Inflammatory macrophage treated with lipopolysaccharide for 1 hour (primary cell): Measurements from ENCODE around the gene LDHD.

Experiments used
- DNase-seq, 2 donors: peaks; one replicate each; pipeline ENCODE4 v3.0.0-alpha.2; 2020 to 2022

The LDHD gene

GRCh38 chr16:75079346-75079926 lies 37.1 kb downstream of the LDHD start:
- DNase-seq: no peak

DNA sequence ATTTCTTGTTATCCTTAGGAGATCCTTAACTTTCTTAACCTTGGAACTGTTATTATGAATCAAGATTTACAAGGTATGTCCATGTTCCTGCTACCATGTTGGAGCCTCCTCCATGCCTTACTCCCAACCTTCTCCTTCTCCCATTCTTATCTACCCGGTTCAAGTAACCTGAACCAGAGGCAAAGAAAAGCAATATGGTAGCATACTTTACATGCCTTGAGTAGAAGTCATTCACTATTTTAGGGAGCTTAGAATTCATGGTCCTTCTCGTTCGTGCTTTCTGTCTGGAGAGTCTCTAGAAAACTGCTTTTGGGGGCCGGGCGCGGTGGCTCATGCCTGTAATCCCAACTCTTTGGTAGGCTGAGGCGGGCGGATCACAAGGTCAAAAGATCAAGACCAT lies 37.7 kb downstream of the LDHD start:
- no peak for DNase-seq

GRCh38 chr16:75075688-75076268 lies 40.8 kb downstream of the LDHD start:
- DNase-seq: no peak

- DNase-seq: no peak
Measured at GRCh38 chr16:75074920-75075687, 41.5 kb downstream of the LDHD start.

- DNase-seq: no peak
Measured at GRCh38 chr16:75074304-75074793, 42.2 kb downstream of the LDHD start.

DNA sequence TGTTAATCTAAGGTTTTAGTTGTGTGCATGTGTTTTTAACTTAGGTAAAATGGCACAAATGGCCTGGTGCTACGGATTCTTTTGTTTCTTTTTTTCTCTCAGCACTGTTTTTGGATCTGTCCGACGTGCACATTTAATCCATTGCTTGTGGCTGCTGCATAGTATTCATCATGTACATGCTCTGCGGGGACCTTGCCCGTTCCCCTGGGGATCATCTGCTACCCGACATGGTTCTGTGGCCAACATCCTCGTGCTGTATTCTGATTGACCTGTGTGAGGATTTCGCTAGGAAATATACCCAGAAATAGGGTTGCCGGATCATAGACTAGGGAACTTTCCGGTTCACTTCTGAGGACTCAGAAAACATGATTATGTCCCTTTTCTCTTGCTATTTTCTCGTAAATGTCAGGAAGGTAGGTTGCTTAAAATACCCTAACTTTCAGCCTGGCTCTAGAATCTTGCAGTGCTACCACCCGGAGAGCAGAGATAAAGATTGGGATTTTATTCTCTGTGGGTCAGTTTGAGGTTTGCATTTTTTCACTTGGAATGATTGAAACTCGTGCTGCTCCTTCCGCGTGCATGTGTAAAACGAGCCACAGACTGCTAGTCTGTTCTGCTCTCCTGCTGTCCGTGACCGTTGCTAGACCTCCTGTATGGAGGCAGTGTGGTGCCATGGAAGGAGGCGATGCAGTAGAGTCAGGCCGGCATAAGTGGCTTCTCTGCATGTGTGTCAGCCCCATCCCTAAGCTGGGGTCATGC lies 42.9 kb downstream of the LDHD start:
- DNase-seq: no peak

DNA sequence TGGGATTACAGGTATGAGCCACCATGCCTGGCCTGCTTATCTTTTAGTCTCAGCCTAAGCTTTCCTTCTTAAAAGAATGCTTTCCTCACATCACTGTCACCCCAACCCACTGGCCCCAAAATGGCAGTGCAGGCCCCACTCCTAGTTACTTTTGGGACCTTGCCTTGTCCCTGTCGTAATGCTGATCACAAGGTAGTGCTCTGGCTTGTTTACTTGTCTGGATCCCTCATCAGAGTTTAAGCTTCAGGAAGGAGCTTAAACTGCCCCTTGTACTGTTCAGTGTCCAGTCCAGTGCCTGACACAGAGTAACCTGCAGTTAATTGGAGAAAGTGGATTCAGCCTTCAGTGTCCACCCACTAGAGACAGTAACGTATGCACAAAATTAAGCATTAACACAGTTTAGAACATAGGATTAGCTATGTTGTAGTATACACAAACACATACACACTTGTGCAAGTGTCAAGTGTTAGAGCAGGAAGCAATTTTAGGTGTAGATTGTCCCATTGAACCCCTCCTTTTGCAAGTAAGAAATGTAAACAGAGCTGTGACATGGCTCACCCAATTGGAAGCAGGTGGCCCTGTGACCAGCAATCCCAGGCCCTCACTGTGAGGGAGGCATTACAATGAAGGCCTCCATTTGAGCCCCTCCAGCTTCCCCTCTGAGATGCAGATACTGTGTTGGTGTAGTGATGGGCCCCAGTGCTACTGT lies 44.2 kb downstream of the LDHD start:
- no peak for DNase-seq

- DNase-seq: no peak
Measured at GRCh38 chr16:75071621-75072020, 45.0 kb downstream of the LDHD start.

GRCh38 chr16:75070012-75070841 lies 46.4 kb downstream of the LDHD start:
- DNase-seq: no peak

- DNase-seq: no peak
Measured at GRCh38 chr16:75068085-75069031, 48.2 kb downstream of the LDHD start.

DNA sequence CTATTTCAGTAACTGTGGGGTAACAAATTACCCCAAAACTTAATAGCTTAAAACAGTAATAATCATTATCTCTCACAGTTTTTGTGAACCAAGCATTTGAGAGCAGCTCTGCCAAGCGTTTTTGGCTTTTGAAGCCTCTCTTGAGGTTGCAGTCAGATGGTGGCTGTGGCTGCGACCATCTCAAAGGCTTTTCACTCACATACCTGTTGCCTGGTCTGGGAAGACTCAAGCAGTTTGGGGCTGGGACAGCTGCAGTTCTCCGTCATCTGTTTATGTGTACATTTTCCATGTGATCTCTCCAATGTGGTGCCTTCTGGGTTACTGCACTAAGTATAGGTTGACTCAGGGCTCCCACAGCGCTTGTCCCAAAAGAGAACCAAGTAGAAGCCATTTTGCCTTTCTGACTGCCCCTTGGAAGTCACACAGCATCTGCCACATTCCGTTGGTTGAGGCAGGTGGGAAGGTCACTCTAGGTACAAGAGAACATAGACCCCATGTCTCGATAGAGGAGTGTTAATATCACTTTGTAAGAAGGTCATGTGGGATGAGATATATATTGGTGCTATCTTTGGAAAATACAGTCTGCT lies 49.6 kb downstream of the LDHD start:
- no peak for DNase-seq

- no peak for DNase-seq
Measured at GRCh38 chr16:75065521-75066149, 50.9 kb downstream of the LDHD start.

GRCh38 chr16:75065149-75065505 lies 51.5 kb downstream of the LDHD start:
- no peak for DNase-seq

DNA sequence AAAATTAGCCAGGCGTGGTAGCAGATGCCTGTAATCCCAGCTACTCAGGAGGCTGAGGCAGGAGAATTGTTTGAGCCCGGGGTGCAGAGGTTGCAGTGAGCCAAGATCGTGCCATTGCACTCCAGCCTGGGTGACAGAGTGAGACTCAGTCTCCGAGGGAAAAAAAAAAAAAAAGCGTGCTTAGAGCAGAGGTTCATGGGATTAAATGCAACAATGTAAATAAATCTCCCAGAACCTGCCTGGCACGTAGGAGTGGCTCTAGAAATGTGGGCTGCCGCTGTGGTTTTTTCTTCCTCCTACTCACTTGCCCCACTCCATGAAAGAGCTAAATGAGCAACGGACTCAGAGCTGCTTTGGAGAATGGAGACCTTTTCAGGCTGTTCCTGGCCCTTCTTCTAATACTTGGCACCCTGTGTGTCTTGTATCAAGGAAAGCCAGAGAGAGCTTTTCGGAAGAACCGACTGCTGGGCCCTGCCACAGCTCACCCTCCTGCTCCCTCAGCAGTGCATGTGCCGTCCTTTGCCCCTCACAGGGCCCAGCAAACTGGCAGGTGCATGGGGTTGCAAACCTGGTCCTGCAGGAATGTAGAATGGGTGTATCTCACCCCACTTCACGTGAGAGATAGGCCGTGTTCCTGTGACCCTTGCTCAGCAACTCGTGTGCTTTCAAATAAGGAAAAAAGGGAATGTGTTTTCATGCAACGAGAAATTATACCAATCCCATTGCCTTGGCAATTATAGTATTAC lies 52.0 kb downstream of the LDHD start:
- peak; percentile 43 to 48 for DNase-seq

GRCh38 chr16:75063549-75064088 lies 53.0 kb downstream of the LDHD start:
- no peak for DNase-seq

DNA sequence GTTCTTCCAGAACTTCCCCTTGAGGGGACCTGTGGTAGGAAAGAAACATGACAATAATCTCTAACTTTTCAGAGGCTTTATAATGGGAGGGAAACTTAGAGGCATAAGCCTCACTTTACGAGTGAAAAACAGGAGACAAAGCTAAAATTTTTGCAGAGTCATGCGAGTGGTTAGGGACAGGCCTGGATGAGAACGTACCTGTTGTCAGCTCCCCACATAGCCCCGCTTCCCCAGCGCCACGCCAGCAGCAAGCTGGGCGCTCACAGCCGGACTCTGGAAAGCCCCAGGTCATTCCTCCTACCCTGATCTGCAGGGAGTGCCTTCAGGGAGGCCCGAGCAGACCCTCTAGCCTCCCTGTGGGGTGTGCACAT lies 53.6 kb downstream of the LDHD start:
- DNase-seq: no peak

- DNase-seq: no peak
Measured at GRCh38 chr16:75062135-75062975, 54.2 kb downstream of the LDHD start.
